T-helper 2 cell treated with Interferon-gamma antibody and Interleukin-4, amounts not matched to agents 5 μg/mL and 100 μg/mL, for 36 hours (primary cell): ENCODE results near the gene DHX15.

Source experiments
- DNase-seq: peaks from one replicate; pipeline ENCODE4 v3.0.0; 2021; ENCODE audit warnings: low spot score
- H3K27ac Mint-ChIP-seq: one replicate; pipeline ENCODE4 v1.8.0; 2021; ENCODE audit warnings: mild to moderate bottlenecking, mixed read lengths
- H3K27me3 Mint-ChIP-seq: one replicate; pipeline ENCODE4 v1.8.0; 2021; ENCODE audit warnings: low read depth, mixed read lengths
- H3K36me3 Mint-ChIP-seq: one replicate; pipeline ENCODE4 v1.8.0; 2021; ENCODE audit warnings: low read depth, mixed read lengths
- H3K4me1 Mint-ChIP-seq: one replicate; pipeline ENCODE4 v1.8.0; 2021; ENCODE audit warnings: low read depth, mixed read lengths
- H3K4me3 Mint-ChIP-seq: one replicate; pipeline ENCODE4 v1.8.0; 2022; ENCODE audit warnings: mild to moderate bottlenecking, moderate library complexity, mixed read lengths
- H3K9me3 Mint-ChIP-seq: one replicate; pipeline ENCODE4 v1.8.0; 2021; ENCODE audit warnings: mixed read lengths

Gene DHX15

DNA sequence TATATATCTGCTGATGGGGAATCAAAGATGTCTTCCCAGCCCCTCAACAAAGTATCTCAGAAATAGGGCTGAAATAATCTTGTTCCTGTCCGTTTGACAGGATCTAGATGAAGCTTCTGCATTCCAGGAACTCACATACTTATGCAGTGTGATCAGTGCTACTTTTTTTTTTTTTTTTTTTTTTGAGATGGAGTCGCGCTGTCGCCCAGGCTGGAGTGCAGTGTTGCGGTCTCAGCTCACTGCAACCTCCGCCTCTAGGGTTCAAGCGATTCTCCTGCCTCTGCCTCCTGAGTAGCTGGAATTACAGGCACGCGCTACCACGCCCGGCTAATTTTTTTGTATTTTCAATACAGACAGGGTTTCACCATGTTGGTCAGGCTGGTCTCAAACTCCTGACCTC is 36.4 kb downstream of the DHX15 start:
- Mint-ChIP-seq H3K9me3 (no peaks in the 10 kb centered on the region), H3K4me3 (no peak overlapping the region), H3K4me1 (peaks cover 52% of the 10 kb centered on the region), H3K27me3 (no peaks in the 10 kb centered on the region), H3K27ac (no peak overlapping the region), H3K36me3 (peaks cover 46% of the 10 kb centered on the region)
- no peak for DNase-seq

GRCh38 chr4:24544208-24544988 is 40.0 kb downstream of the DHX15 start:
- no peak for DNase-seq
- no peaks in the 10 kb centered on the region for H3K9me3 Mint-ChIP-seq
- H3K4me3 Mint-ChIP-seq = no peak overlapping the region
- no peak overlapping the region for H3K27ac Mint-ChIP-seq
- H3K36me3 Mint-ChIP-seq = peaks cover 61% of the 10 kb centered on the region
- H3K4me1 Mint-ChIP-seq = peaks cover 45% of the 10 kb centered on the region
- no peaks in the 10 kb centered on the region for H3K27me3 Mint-ChIP-seq

DNA sequence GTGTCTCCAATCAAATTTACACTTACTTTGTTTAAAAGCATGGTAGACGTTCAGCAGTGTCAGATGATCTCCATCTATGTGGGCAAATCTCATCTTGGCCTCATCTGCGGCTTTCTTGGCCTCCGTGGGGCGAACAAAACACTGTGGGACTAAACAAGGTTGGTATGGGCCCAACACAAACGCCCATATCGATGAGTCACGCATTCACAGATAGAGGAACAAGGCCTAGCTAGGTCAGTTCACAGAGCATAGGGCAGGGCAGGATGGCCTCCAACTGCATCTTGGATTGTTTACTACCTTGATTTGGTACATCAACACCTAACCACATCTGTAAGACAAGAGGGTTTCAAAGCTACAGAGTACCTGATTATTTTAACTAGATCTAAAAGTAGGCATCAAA is 47.3 kb downstream of the DHX15 start:
- no peak for DNase-seq
- peaks cover 28% of the 10 kb centered on the region for H3K4me1 Mint-ChIP-seq
- no peak overlapping the region for H3K4me3 Mint-ChIP-seq
- no peaks in the 10 kb centered on the region for H3K27me3 Mint-ChIP-seq
- no peaks in the 10 kb centered on the region for H3K9me3 Mint-ChIP-seq
- H3K27ac Mint-ChIP-seq = no peak overlapping the region
- H3K36me3 Mint-ChIP-seq = peaks cover 61% of the 10 kb centered on the region

DNA sequence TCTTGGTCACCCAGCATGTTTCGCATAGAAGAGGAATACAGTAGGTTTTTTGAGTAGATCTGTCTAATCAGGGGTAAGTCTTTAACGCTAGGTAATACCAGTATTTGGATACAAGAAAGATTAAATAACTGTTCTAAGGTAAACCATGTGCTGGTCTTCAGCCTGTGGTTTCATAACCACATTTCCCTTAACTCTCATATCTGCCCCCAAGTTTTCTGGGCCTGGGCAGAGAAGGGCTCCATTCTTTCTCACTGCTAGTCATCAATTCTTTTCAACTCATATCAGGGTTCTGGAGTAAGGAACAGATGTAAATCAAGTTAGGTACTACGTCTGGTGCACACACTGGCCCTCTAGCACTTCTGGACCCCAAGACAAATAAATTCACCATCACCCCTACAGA is 49.0 kb downstream of the DHX15 start:
- Mint-ChIP-seq H3K27me3 (no peaks in the 10 kb centered on the region), H3K4me1 (peaks cover 23% of the 10 kb centered on the region), H3K9me3 (no peaks in the 10 kb centered on the region), H3K36me3 (peaks cover 56% of the 10 kb centered on the region), H3K4me3 (no peak overlapping the region), H3K27ac (peak overlapping the region; percentile 57)
- DNase-seq = no peak

GRCh38 chr4:24533364-24533763 is 51.0 kb downstream of the DHX15 start:
- H3K4me1 Mint-ChIP-seq = peaks cover 18% of the 10 kb centered on the region
- no peak for DNase-seq
- no peaks in the 10 kb centered on the region for H3K9me3 Mint-ChIP-seq
- H3K36me3 Mint-ChIP-seq = peaks cover 54% of the 10 kb centered on the region
- H3K27ac Mint-ChIP-seq = no peak overlapping the region
- no peak overlapping the region for H3K4me3 Mint-ChIP-seq
- H3K27me3 Mint-ChIP-seq = no peaks in the 10 kb centered on the region

DNA sequence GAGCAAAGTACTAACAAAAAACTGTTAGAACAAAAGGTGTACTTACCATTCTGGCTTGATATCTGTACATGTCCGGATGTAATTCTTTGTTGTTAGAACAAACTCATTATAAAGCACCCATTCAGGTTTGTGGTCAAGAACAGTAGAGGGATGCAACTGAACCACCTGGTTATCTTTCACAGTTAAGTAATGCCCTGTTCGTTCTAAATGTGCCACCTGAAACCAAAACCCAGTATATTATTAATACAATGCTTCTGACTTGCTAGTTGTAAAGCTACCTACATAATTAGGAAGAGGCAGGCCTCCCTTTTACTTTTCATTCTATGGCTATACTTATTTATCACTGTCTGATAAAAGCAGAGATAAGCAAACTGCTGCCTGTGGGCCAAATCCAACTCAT is 54.8 kb downstream of the DHX15 start:
- Mint-ChIP-seq H3K27ac (no peak overlapping the region), H3K4me1 (peaks cover 4% of the 10 kb centered on the region), H3K9me3 (no peaks in the 10 kb centered on the region), H3K4me3 (no peak overlapping the region), H3K27me3 (no peaks in the 10 kb centered on the region), H3K36me3 (peaks cover 65% of the 10 kb centered on the region)
- no peak for DNase-seq

DNA sequence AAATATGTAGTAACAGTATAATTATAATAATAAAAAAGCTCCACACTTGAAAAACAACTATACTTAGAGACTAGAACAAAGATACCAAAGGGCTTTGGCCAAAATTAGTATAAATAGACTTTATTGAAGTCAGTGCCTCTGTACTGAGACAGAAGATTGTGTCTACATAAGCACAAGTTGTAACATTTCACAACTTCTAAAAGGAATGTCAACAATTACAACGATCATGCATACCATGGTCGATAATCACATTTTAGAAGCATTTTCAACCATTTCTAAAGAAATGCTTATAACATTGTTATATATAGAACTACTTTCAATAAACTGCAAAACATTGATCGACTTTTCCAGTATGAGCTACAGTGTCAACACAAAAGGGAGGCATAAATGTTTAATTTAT is 57.0 kb downstream of the DHX15 start:
- no peaks in the 10 kb centered on the region for H3K9me3 Mint-ChIP-seq
- H3K4me1 Mint-ChIP-seq = peaks cover 8% of the 10 kb centered on the region
- no peaks in the 10 kb centered on the region for H3K27me3 Mint-ChIP-seq
- no peak overlapping the region for H3K4me3 Mint-ChIP-seq
- H3K36me3 Mint-ChIP-seq = peaks cover 64% of the 10 kb centered on the region
- no peak for DNase-seq
- no peak overlapping the region for H3K27ac Mint-ChIP-seq

GRCh38 chr4:24521544-24521943 is 62.8 kb downstream of the DHX15 start:
- no peaks in the 10 kb centered on the region for H3K9me3 Mint-ChIP-seq
- no peaks in the 10 kb centered on the region for H3K27me3 Mint-ChIP-seq
- H3K36me3 Mint-ChIP-seq = peaks cover 64% of the 10 kb centered on the region
- DNase-seq = no peak
- peaks cover 9% of the 10 kb centered on the region for H3K4me1 Mint-ChIP-seq
- no peak overlapping the region for H3K27ac Mint-ChIP-seq
- no peak overlapping the region for H3K4me3 Mint-ChIP-seq

GRCh38 chr4:24519649-24520048 is 64.7 kb downstream of the DHX15 start:
- H3K4me3 Mint-ChIP-seq = no peak overlapping the region
- H3K27me3 Mint-ChIP-seq = no peaks in the 10 kb centered on the region
- H3K4me1 Mint-ChIP-seq = peaks cover 9% of the 10 kb centered on the region
- no peak overlapping the region for H3K27ac Mint-ChIP-seq
- peaks cover 56% of the 10 kb centered on the region for H3K36me3 Mint-ChIP-seq
- no peak for DNase-seq
- H3K9me3 Mint-ChIP-seq = no peaks in the 10 kb centered on the region

- no peak overlapping the region for H3K4me3 Mint-ChIP-seq
- H3K27me3 Mint-ChIP-seq = no peaks in the 10 kb centered on the region
- no peak overlapping the region for H3K27ac Mint-ChIP-seq
- H3K4me1 Mint-ChIP-seq = peaks cover 7% of the 10 kb centered on the region
- no peaks in the 10 kb centered on the region for H3K9me3 Mint-ChIP-seq
- DNase-seq = no peak
- H3K36me3 Mint-ChIP-seq = peaks cover 49% of the 10 kb centered on the region
Observed at GRCh38 chr4:24517676-24518075, 66.7 kb downstream of the DHX15 start.

DNA sequence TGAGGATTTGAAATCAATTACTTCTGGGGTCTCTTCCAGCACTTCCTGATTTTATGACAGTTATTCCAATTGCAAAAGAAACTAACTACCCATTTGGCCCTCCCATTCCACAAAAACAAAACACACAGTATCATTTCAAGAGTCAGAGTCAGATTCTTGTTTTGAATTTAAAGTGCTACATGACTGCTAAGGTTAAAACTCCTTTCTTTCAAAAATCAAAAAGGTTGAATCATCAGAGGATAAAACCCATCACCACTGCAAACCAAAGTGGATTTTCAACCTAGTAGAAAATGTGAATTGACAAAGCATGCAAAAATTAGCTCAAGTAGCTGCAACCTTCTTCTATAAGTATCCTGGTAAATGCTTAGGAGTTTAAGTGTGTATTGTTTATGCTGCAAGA is 67.4 kb downstream of the DHX15 start:
- Mint-ChIP-seq H3K4me3 (no peak overlapping the region), H3K9me3 (no peaks in the 10 kb centered on the region), H3K4me1 (peaks cover 4% of the 10 kb centered on the region), H3K27ac (peak overlapping the region; percentile 38), H3K27me3 (no peaks in the 10 kb centered on the region), H3K36me3 (peaks cover 44% of the 10 kb centered on the region)
- no peak for DNase-seq

GRCh38 chr4:24515698-24516097 is 68.7 kb downstream of the DHX15 start:
- Mint-ChIP-seq H3K4me3 (no peak overlapping the region), H3K9me3 (no peaks in the 10 kb centered on the region), H3K27me3 (no peaks in the 10 kb centered on the region), H3K36me3 (peaks cover 36% of the 10 kb centered on the region), H3K4me1 (peaks cover 4% of the 10 kb centered on the region), H3K27ac (no peak overlapping the region)
- no peak for DNase-seq

GRCh38 chr4:24514808-24515207 is 69.5 kb downstream of the DHX15 start:
- Mint-ChIP-seq H3K4me3 (no peak overlapping the region), H3K27me3 (no peaks in the 10 kb centered on the region), H3K36me3 (peaks cover 32% of the 10 kb centered on the region), H3K27ac (no peak overlapping the region), H3K9me3 (no peaks in the 10 kb centered on the region), H3K4me1 (peaks cover under 1% of the 10 kb centered on the region)
- DNase-seq = no peak

- Mint-ChIP-seq H3K36me3 (peaks cover 25% of the 10 kb centered on the region), H3K9me3 (no peaks in the 10 kb centered on the region), H3K4me1 (no peaks in the 10 kb centered on the region), H3K4me3 (no peak overlapping the region), H3K27me3 (no peaks in the 10 kb centered on the region), H3K27ac (no peak overlapping the region)
- no peak for DNase-seq
Observed at GRCh38 chr4:24513718-24514117, 70.6 kb downstream of the DHX15 start.
